Vagina (tissue), 2 donors: ENCODE data around the gene ZNF500. TPM values are rescaled to one million over a fixed set of nuclear protein-coding genes. Genes with fewer than 3 reads are reported as not detected.

Source experiments
- DNase-seq, 2 donors: peaks; one replicate each; pipeline ENCODE4 v3.0.0-alpha.2; 2017; ENCODE audit errors: extremely low spot score in 2 of 2
- H3K27ac ChIP-seq: fragments of 200-600 bp; sonication (generic); one replicate; pipeline ENCODE4 v1.5.1; 2019
- H3K27me3 ChIP-seq: fragments of 200-600 bp; sonication (generic); one replicate; pipeline ENCODE4 v1.5.1; 2019
- H3K36me3 ChIP-seq, 2 donors: fragments of 200-600 bp; sonication (generic); one replicate each; pipeline ENCODE4 v1.5.1; 2017 to 2019
- H3K4me1 ChIP-seq: fragments of 200-600 bp; sonication (generic); one replicate; pipeline ENCODE4 v1.5.1; 2019
- H3K4me3 ChIP-seq, 2 donors: fragments of 200-600 bp; sonication (generic); 1 replicate in 1 of 2; 2 replicates in 1 of 2; pipeline ENCODE4 v1.5.1; 2016 to 2019
- H3K9me3 ChIP-seq: fragments of 200-600 bp; sonication (generic); one replicate; pipeline ENCODE4 v1.5.1; 2019
- POLR2A ChIP-seq, 2 donors: fragments of 450-650 bp; IDR thresholded peaks; one replicate each; pipeline ENCODE4 v1.6.1; 2017; ENCODE audit warnings: antibody characterized with exemption in 2 of 2, mild to moderate bottlenecking in 2 of 2, moderate library complexity in 2 of 2
- POLR2AphosphoS5 ChIP-seq, 2 donors: sonication (generic); formaldehyde crosslinking; IDR thresholded peaks; one replicate each; pipeline ENCODE4 v1.9.0; 2017; ENCODE audit warnings: antibody characterized with exemption in 2 of 2, mild to moderate bottlenecking in 2 of 2, low read depth in 1 of 2; ENCODE audit not compliant: insufficient read depth in 1 of 2
- intact Hi-C: fragments of 100-400 bp; cut with DNase I; formaldehyde crosslinking; loops from one replicate; pipeline ENCODE4 v1.15.1; 2023
- total RNA-seq: library from RNA; depleted of rRNA; stranded (reverse); fragments of >200 nt; gene quantifications from one replicate; pipeline ENCODE4 v1.2.3, GENCODE V29; 2016
- TF ChIP-seq, protein P1 (sequence below), 3 experiments: fragments of 450-650 bp in 2 of 3; fragments of 200-600 bp in 1 of 3; sonication (generic) in 1 of 3; IDR thresholded peaks; one replicate each; pipeline ENCODE4 v1.5.1; 2017 to 2019; ENCODE audit warnings: antibody characterized with exemption in 3 of 3, mild to moderate bottlenecking in 2 of 3, moderate library complexity in 2 of 3

ZNF500 gene
- total RNA-seq, 1 donor from 2014 or later, result 11.0 TPM

GRCh38 chr16:4780235-4780634, 13.3 kb upstream of the ZNF500 start:
- Histone ChIP-seq H3K4me3 (no peak overlapping the region), H3K9me3 (no peaks in the 10 kb centered on the region), H3K27ac (no peak overlapping the region), H3K36me3 (no peaks in the 10 kb centered on the region), H3K27me3 (no peaks in the 10 kb centered on the region), H3K4me1 (no peaks in the 10 kb centered on the region)
- TF ChIP-seq, protein P1, sequence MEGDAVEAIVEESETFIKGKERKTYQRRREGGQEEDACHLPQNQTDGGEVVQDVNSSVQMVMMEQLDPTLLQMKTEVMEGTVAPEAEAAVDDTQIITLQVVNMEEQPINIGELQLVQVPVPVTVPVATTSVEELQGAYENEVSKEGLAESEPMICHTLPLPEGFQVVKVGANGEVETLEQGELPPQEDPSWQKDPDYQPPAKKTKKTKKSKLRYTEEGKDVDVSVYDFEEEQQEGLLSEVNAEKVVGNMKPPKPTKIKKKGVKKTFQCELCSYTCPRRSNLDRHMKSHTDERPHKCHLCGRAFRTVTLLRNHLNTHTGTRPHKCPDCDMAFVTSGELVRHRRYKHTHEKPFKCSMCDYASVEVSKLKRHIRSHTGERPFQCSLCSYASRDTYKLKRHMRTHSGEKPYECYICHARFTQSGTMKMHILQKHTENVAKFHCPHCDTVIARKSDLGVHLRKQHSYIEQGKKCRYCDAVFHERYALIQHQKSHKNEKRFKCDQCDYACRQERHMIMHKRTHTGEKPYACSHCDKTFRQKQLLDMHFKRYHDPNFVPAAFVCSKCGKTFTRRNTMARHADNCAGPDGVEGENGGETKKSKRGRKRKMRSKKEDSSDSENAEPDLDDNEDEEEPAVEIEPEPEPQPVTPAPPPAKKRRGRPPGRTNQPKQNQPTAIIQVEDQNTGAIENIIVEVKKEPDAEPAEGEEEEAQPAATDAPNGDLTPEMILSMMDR (IDR thresholded peaks at IDR 0.05), result no peak
- TF ChIP-seq POLR2AphosphoS5 (IDR thresholded peaks at IDR 0.05; ENCODE audit: insufficient read depth in 1 of 2, low read depth in 1 of 2) (no peak), POLR2A (IDR thresholded peaks at IDR 0.05) (no peak)
- DNase-seq, result no peak
- intact Hi-C loops, result no loop called here

- H3K4me1 ChIP-seq, result no peaks in the 10 kb centered on the region
- H3K27ac ChIP-seq, result no peak overlapping the region
- H3K9me3 ChIP-seq, result no peaks in the 10 kb centered on the region
- intact Hi-C loops, result no loop called here
- H3K4me3 ChIP-seq, result no peak overlapping the region
- DNase-seq, result no peak
- H3K36me3 ChIP-seq, result no peaks in the 10 kb centered on the region
- TF ChIP-seq POLR2A (IDR thresholded peaks at IDR 0.05), result no peak
- TF ChIP-seq, protein P1 (IDR thresholded peaks at IDR 0.05), result no peak
- no peak for TF ChIP-seq POLR2AphosphoS5 (IDR thresholded peaks at IDR 0.05; ENCODE audit: insufficient read depth in 1 of 2, low read depth in 1 of 2)
- H3K27me3 ChIP-seq, result no peaks in the 10 kb centered on the region
These were observed 11.1 kb upstream of the ZNF500 start for GRCh38 chr16:4778050-4778392.

- no peaks in the 10 kb centered on the region for H3K36me3 ChIP-seq
- TF ChIP-seq POLR2AphosphoS5 (IDR thresholded peaks at IDR 0.05; ENCODE audit: insufficient read depth in 1 of 2, low read depth in 1 of 2), result no peak
- TF ChIP-seq, protein P1 (IDR thresholded peaks at IDR 0.05), result no peak
- no peak for TF ChIP-seq POLR2A (IDR thresholded peaks at IDR 0.05)
- no peaks in the 10 kb centered on the region for H3K9me3 ChIP-seq
- no peak for DNase-seq
- no peaks in the 10 kb centered on the region for H3K27me3 ChIP-seq
- no peaks in the 10 kb centered on the region for H3K4me1 ChIP-seq
- H3K27ac ChIP-seq, result no peak overlapping the region
- H3K4me3 ChIP-seq, result no peak overlapping the region
- intact Hi-C loops, result no loop called here
These were observed 10.5 kb upstream of the ZNF500 start for GRCh38 chr16:4777339-4778049.

GRCh38 chr16:4776141-4776705, 9.3 kb upstream of the ZNF500 start:
- Histone ChIP-seq H3K36me3 (no peaks in the 10 kb centered on the region), H3K27ac (no peak overlapping the region), H3K4me3 (no peak overlapping the region), H3K27me3 (no peaks in the 10 kb centered on the region), H3K4me1 (no peaks in the 10 kb centered on the region), H3K9me3 (no peaks in the 10 kb centered on the region)
- TF ChIP-seq, protein P1 (IDR thresholded peaks at IDR 0.05), result no peak
- TF ChIP-seq POLR2A (IDR thresholded peaks at IDR 0.05), result no peak
- TF ChIP-seq POLR2AphosphoS5 (IDR thresholded peaks at IDR 0.05; ENCODE audit: insufficient read depth in 1 of 2, low read depth in 1 of 2), result no peak
- intact Hi-C loops, result no loop called here
- DNase-seq, result no peak

GRCh38 chr16:4775005-4775404, 8.0 kb upstream of the ZNF500 start:
- no peak overlapping the region for H3K27ac ChIP-seq
- H3K4me3 ChIP-seq, result no peak overlapping the region
- no peak for DNase-seq
- intact Hi-C loops, result no loop called here
- no peak for TF ChIP-seq POLR2AphosphoS5 (IDR thresholded peaks at IDR 0.05; ENCODE audit: insufficient read depth in 1 of 2, low read depth in 1 of 2)
- no peak for TF ChIP-seq POLR2A (IDR thresholded peaks at IDR 0.05)
- TF ChIP-seq, protein P1 (IDR thresholded peaks at IDR 0.05), result no peak
- H3K9me3 ChIP-seq, result no peaks in the 10 kb centered on the region
- H3K27me3 ChIP-seq, result no peaks in the 10 kb centered on the region
- H3K4me1 ChIP-seq, result no peaks in the 10 kb centered on the region
- H3K36me3 ChIP-seq, result no peaks in the 10 kb centered on the region
